NCI-H345 treated with DMSO at 0.1 percent for 48 hours (cell line): ENCODE results near the gene CYYR1.

ENCODE experiments used
- DNase-seq: peaks from one replicate; lab custom pipeline; 2025; ENCODE audit not compliant: unreplicated experiment; lab: John Stamatoyannopoulos, UW

The CYYR1 gene

GRCh38 chr21:26554365-26554764 is 18.7 kb downstream of the CYYR1 start:
- no peak for DNase-seq

GRCh38 chr21:26553898-26554297 is 19.2 kb downstream of the CYYR1 start:
- no peak for DNase-seq

GRCh38 chr21:26550326-26550725 is 22.8 kb downstream of the CYYR1 start:
- no peak for DNase-seq

GRCh38 chr21:26546446-26547097 is 26.5 kb downstream of the CYYR1 start:
- DNase-seq: no peak

GRCh38 chr21:26544201-26544775 is 28.8 kb downstream of the CYYR1 start:
- no peak for DNase-seq

- no peak for DNase-seq
These were observed 32.4 kb downstream of the CYYR1 start for GRCh38 chr21:26540651-26541050.

GRCh38 chr21:26539566-26539965 is 33.5 kb downstream of the CYYR1 start:
- DNase-seq: no peak

- no peak for DNase-seq
These were observed 38.6 kb downstream of the CYYR1 start for GRCh38 chr21:26534517-26534916.

GRCh38 chr21:26532208-26532607 is 40.9 kb downstream of the CYYR1 start:
- no peak for DNase-seq

- DNase-seq: no peak
These were observed 43.6 kb downstream of the CYYR1 start for GRCh38 chr21:26529526-26529925.

- no peak for DNase-seq
These were observed 44.2 kb downstream of the CYYR1 start for GRCh38 chr21:26528882-26529281.

- no peak for DNase-seq
These were observed 50.4 kb downstream of the CYYR1 start for GRCh38 chr21:26522704-26523103.

- DNase-seq: no peak
These were observed 53.9 kb downstream of the CYYR1 start for GRCh38 chr21:26519142-26519541.

GRCh38 chr21:26515257-26515656 is 57.8 kb downstream of the CYYR1 start:
- DNase-seq: no peak

GRCh38 chr21:26513212-26513611 is 59.9 kb downstream of the CYYR1 start:
- DNase-seq: no peak

- DNase-seq: no peak
These were observed 60.4 kb downstream of the CYYR1 start for GRCh38 chr21:26512664-26513063.

GRCh38 chr21:26508903-26509302 is 64.2 kb downstream of the CYYR1 start:
- DNase-seq: no peak

GRCh38 chr21:26506956-26507355 is 66.1 kb downstream of the CYYR1 start:
- no peak for DNase-seq

- DNase-seq: no peak
These were observed 67.9 kb downstream of the CYYR1 start for GRCh38 chr21:26505211-26505610.

- no peak for DNase-seq
These were observed 69.7 kb downstream of the CYYR1 start for GRCh38 chr21:26503414-26503813.

- no peak for DNase-seq
These were observed 71.5 kb downstream of the CYYR1 start for GRCh38 chr21:26501495-26502021.

- DNase-seq: no peak
These were observed 73.6 kb downstream of the CYYR1 start for GRCh38 chr21:26499495-26499894.
